HepG2 (cell line): ENCODE data around the gene PPP1R13B. TPM values are rescaled to one million over a fixed set of nuclear protein-coding genes. Genes with fewer than 3 reads are reported as not detected.

Source experiments
- MAFF ChIP-seq: IDR thresholded peaks from 2 replicates; pipeline ENCODE4 v1.6.1; 2011; ENCODE audit warnings: low read depth, low read length, improper control_type of control experiment
- NCOA1 ChIP-seq: sonication (generic); formaldehyde crosslinking; IDR thresholded peaks from 2 replicates; pipeline ENCODE4 v1.9.0; 2021; ENCODE audit warnings: missing genetic modification reagents
- SAP130 ChIP-seq: IDR thresholded peaks from 2 replicates; pipeline ENCODE4 v1.6.1; 2016; ENCODE audit warnings: low read depth
- TARDBP ChIP-seq: sonication (generic); formaldehyde crosslinking; IDR thresholded peaks from 2 replicates; pipeline ENCODE4 v1.8.0; 2022; ENCODE audit warnings: mild to moderate bottlenecking, missing genetic modification reagents
- ZBTB38 ChIP-seq: sonication (generic); formaldehyde crosslinking; IDR thresholded peaks from 2 replicates; pipeline ENCODE4 v1.5.1; 2020; ENCODE audit warnings: mild to moderate bottlenecking, missing genetic modification reagents
- ZFP90 ChIP-seq: sonication (generic); formaldehyde crosslinking; IDR thresholded peaks from 2 replicates; pipeline ENCODE4 v1.8.0; 2022; ENCODE audit warnings: missing genetic modification reagents, mild to moderate bottlenecking, inconsistent platforms, borderline replicate concordance
- ZNF263 ChIP-seq: sonication (generic); formaldehyde crosslinking; IDR thresholded peaks from 2 replicates; pipeline ENCODE4 v1.4.0; 2020; ENCODE audit warnings: missing genetic modification reagents
- ZNF432 ChIP-seq: sonication (generic); formaldehyde crosslinking; IDR thresholded peaks from 2 replicates; pipeline ENCODE4 v1.5.0; 2020; ENCODE audit warnings: missing genetic modification reagents, mild to moderate bottlenecking, borderline replicate concordance
- ZNF598 ChIP-seq: sonication (generic); formaldehyde crosslinking; IDR thresholded peaks from 2 replicates; pipeline ENCODE4 v1.5.1; 2020; ENCODE audit warnings: mild to moderate bottlenecking, missing genetic modification reagents, borderline replicate concordance
- ZNF768 ChIP-seq: sonication (generic); formaldehyde crosslinking; IDR thresholded peaks from 2 replicates; pipeline ENCODE4 v1.4.0; 2020; ENCODE audit warnings: missing genetic modification reagents
- polyA plus RNA-seq, 8 experiments: library from polyadenylated mRNA; depleted of rRNA in 3 of 8; stranded (reverse) in 7 of 8; unstranded in 1 of 8; fragments of >200 nt; fragmentation: Illumina TruSeq in 4 of 8; extraction: Trizol in 4 of 8; gene quantifications; 2 replicates each; pipeline versions ENCODE4 v1.2.1 to v1.2.3, GENCODE V29; 2011 to 2016; ENCODE audit warnings: low read depth in 4 of 8, missing spikeins in 1 of 8, mixed read lengths in 1 of 8; ENCODE audit not compliant: insufficient read depth in 1 of 8
- total RNA-seq, 5 experiments: library from RNA; depleted of rRNA; stranded (reverse); fragments of >200 nt; fragmentation: Illumina TruSeq; extraction: Trizol; gene quantifications; 2 replicates each; pipeline ENCODE4 v1.2.3, GENCODE V29; 2016; ENCODE audit warnings: low read depth in 1 of 5
- TF ChIP-seq, protein P1 (sequence below): sonication (generic); formaldehyde crosslinking; IDR thresholded peaks from 2 replicates; pipeline ENCODE4 v1.5.1; 2020; ENCODE audit warnings: mild to moderate bottlenecking, missing genetic modification reagents
- TF ChIP-seq, protein P2 (sequence below): sonication (generic); formaldehyde crosslinking; IDR thresholded peaks from 2 replicates; pipeline ENCODE4 v1.8.1; 2023; ENCODE audit warnings: mild to moderate bottlenecking, missing genetic modification reagents
- TF ChIP-seq, protein P3 (sequence below): sonication (generic); formaldehyde crosslinking; IDR thresholded peaks from 2 replicates; pipeline ENCODE4 v1.5.1; 2020; ENCODE audit warnings: missing genetic modification reagents, mild to moderate bottlenecking, borderline replicate concordance
- TF ChIP-seq, protein P4 (sequence below): sonication (generic); formaldehyde crosslinking; IDR thresholded peaks from 2 replicates; pipeline ENCODE4 v1.5.0; 2020; ENCODE audit warnings: mild to moderate bottlenecking, missing genetic modification reagents
- TF ChIP-seq, protein P5 (sequence below): sonication (generic); formaldehyde crosslinking; IDR thresholded peaks from 2 replicates; pipeline ENCODE4 v1.4.0; 2020; ENCODE audit warnings: missing genetic modification reagents
- TF ChIP-seq, protein P6 (sequence below): sonication (generic); formaldehyde crosslinking; IDR thresholded peaks from 2 replicates; pipeline ENCODE4 v1.4.0; 2020; ENCODE audit warnings: missing genetic modification reagents, borderline replicate concordance
- TF ChIP-seq, protein P7 (sequence below): sonication (generic); formaldehyde crosslinking; IDR thresholded peaks from 2 replicates; pipeline ENCODE4 v1.4.0; 2020; ENCODE audit warnings: missing genetic modification reagents

PPP1R13B gene
- total and polyA plus RNA-seq, 2 of the 13 experiments (the other 11 are each of a cell fraction or from before 2014, with no cell fraction given), result 4.6 to 9.4 TPM

DNA sequence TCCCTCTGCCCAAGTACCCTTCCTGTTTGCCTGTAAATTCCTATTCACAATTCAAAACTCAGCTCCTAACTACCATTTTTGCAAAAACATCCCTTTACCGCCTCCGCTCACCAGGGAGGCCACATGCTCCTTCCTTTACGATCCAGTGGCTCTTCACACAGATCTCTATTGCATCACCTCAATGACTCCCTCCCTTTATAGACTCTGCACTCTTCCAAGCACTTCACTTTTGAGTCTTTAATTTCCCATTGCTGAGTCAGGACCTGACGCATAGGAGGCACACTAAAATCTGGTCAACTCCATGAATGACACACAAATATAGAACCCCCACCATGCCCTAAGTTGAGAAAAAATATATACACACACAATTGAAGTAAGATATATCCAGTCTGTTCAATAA is 45.9 kb downstream of the PPP1R13B start (continued):
- TF ChIP-seq, protein P1, sequence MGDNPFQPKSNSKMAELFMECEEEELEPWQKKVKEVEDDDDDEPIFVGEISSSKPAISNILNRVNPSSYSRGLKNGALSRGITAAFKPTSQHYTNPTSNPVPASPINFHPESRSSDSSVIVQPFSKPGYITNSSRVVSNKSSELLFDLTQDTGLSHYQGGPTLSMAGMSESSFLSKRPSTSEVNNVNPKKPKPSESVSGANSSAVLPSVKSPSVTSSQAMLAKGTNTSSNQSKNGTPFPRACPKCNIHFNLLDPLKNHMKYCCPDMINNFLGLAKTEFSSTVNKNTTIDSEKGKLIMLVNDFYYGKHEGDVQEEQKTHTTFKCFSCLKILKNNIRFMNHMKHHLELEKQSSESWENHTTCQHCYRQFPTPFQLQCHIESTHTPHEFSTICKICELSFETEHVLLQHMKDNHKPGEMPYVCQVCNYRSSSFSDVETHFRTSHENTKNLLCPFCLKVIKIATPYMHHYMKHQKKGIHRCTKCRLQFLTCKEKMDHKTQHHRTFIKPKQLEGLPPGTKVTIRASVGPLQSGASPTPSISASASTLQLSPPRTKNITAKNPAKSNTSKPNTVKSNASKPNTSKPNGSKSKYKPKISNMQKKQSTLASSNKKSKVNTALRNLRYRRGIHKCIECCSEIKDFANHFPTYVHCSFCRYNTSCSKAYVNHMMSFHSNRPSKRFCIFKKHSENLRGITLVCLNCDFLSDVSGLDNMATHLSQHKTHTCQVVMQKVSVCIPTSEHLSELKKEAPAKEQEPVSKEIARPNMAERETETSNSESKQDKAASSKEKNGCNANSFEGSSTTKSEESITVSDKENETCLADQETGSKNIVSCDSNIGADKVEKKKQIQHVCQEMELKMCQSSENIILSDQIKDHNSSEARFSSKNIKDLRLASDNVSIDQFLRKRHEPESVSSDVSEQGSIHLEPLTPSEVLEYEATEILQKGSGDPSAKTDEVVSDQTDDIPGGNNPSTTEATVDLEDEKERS, result no peak
- TF ChIP-seq, protein P2, sequence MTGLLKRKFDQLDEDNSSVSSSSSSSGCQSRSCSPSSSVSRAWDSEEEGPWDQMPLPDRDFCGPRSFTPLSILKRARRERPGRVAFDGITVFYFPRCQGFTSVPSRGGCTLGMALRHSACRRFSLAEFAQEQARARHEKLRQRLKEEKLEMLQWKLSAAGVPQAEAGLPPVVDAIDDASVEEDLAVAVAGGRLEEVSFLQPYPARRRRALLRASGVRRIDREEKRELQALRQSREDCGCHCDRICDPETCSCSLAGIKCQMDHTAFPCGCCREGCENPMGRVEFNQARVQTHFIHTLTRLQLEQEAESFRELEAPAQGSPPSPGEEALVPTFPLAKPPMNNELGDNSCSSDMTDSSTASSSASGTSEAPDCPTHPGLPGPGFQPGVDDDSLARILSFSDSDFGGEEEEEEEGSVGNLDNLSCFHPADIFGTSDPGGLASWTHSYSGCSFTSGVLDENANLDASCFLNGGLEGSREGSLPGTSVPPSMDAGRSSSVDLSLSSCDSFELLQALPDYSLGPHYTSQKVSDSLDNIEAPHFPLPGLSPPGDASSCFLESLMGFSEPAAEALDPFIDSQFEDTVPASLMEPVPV (CRISPR knock-in tag), result no peak
- TF ChIP-seq, protein P3, sequence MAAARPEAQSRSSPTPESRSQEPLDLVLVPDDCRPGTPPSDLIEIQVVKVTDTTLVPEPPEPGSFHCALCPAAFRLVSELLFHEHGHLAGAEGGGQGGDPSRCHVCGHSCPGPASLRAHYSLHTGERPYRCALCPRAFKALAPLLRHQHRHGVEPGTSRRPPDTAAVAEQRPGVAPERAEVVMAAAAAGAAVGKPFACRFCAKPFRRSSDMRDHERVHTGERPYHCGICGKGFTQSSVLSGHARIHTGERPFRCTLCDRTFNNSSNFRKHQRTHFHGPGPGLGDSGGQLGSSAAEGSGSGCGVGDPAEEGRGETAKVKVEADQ, result no peak
- TF ChIP-seq NCOA1 (CRISPR knock-in tag) (no peak), ZNF263 (no peak), ZNF768 (CRISPR knock-in tag) (no peak), TARDBP (CRISPR knock-in tag) (no peak), MAFF (peak; percentile 46; the same call in 1 of the 2 replicates), ZFP90 (CRISPR knock-in tag) (no peak), ZNF598 (CRISPR knock-in tag) (no peak), ZBTB38 (CRISPR knock-in tag) (no peak), SAP130 (CRISPR knock-in tag) (0 out of 2 replicates have a peak, but pooled peaks have one; percentile 12), ZNF432 (CRISPR knock-in tag) (no peak)
- TF ChIP-seq, protein P4, sequence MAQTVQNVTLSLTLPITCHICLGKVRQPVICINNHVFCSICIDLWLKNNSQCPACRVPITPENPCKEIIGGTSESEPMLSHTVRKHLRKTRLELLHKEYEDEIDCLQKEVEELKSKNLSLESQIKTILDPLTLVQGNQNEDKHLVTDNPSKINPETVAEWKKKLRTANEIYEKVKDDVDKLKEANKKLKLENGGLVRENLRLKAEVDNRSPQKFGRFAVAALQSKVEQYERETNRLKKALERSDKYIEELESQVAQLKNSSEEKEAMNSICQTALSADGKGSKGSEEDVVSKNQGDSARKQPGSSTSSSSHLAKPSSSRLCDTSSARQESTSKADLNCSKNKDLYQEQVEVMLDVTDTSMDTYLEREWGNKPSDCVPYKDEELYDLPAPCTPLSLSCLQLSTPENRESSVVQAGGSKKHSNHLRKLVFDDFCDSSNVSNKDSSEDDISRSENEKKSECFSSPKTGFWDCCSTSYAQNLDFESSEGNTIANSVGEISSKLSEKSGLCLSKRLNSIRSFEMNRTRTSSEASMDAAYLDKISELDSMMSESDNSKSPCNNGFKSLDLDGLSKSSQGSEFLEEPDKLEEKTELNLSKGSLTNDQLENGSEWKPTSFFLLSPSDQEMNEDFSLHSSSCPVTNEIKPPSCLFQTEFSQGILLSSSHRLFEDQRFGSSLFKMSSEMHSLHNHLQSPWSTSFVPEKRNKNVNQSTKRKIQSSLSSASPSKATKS (CRISPR knock-in tag), result no peak
- TF ChIP-seq, protein P5, sequence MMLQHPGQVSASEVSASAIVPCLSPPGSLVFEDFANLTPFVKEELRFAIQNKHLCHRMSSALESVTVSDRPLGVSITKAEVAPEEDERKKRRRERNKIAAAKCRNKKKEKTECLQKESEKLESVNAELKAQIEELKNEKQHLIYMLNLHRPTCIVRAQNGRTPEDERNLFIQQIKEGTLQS (CRISPR knock-in tag), result 0 out of 2 replicates have a peak, but pooled peaks have one; percentile 46
- TF ChIP-seq, protein P6, sequence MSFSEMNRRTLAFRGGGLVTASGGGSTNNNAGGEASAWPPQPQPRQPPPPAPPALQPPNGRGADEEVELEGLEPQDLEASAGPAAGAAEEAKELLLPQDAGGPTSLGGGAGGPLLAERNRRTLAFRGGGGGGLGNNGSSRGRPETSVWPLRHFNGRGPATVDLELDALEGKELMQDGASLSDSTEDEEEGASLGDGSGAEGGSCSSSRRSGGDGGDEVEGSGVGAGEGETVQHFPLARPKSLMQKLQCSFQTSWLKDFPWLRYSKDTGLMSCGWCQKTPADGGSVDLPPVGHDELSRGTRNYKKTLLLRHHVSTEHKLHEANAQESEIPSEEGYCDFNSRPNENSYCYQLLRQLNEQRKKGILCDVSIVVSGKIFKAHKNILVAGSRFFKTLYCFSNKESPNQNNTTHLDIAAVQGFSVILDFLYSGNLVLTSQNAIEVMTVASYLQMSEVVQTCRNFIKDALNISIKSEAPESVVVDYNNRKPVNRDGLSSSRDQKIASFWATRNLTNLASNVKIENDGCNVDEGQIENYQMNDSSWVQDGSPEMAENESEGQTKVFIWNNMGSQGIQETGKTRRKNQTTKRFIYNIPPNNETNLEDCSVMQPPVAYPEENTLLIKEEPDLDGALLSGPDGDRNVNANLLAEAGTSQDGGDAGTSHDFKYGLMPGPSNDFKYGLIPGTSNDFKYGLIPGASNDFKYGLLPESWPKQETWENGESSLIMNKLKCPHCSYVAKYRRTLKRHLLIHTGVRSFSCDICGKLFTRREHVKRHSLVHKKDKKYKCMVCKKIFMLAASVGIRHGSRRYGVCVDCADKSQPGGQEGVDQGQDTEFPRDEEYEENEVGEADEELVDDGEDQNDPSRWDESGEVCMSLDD (CRISPR knock-in tag), result no peak
- TF ChIP-seq, protein P7, sequence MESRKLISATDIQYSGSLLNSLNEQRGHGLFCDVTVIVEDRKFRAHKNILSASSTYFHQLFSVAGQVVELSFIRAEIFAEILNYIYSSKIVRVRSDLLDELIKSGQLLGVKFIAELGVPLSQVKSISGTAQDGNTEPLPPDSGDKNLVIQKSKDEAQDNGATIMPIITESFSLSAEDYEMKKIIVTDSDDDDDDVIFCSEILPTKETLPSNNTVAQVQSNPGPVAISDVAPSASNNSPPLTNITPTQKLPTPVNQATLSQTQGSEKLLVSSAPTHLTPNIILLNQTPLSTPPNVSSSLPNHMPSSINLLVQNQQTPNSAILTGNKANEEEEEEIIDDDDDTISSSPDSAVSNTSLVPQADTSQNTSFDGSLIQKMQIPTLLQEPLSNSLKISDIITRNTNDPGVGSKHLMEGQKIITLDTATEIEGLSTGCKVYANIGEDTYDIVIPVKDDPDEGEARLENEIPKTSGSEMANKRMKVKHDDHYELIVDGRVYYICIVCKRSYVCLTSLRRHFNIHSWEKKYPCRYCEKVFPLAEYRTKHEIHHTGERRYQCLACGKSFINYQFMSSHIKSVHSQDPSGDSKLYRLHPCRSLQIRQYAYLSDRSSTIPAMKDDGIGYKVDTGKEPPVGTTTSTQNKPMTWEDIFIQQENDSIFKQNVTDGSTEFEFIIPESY (CRISPR knock-in tag), result peak; percentile 74
